SK-N-SH (cell line): ENCODE measurements around the gene KLHDC7B.

ENCODE experiments used
- FOXJ3 ChIP-seq: sonication (generic); formaldehyde crosslinking; IDR thresholded peaks from 2 replicates; pipeline ENCODE4 v1.5.1; 2020; ENCODE audit warnings: mild to moderate bottlenecking, missing genetic modification reagents
- FOXM1 ChIP-seq: IDR thresholded peaks from 2 replicates; pipeline ENCODE4 v1.4.0; 2012; ENCODE audit warnings: low read depth, mild to moderate bottlenecking
- MEF2A ChIP-seq: IDR thresholded peaks from 2 replicates; pipeline ENCODE4 v1.4.0; 2012; ENCODE audit warnings: low read depth, borderline replicate concordance
- POLR2AphosphoS5 ChIP-seq: IDR thresholded peaks from 2 replicates; pipeline ENCODE4 v1.6.1; 2012; ENCODE audit warnings: low read depth, low read length
- TF ChIP-seq, protein P1 (sequence below): fragments of 200-600 bp; sonication (generic); IDR thresholded peaks from 2 replicates; pipeline ENCODE4 v1.6.1; 2017; ENCODE audit warnings: antibody characterized with exemption, mild to moderate bottlenecking, moderate library complexity

DNA sequence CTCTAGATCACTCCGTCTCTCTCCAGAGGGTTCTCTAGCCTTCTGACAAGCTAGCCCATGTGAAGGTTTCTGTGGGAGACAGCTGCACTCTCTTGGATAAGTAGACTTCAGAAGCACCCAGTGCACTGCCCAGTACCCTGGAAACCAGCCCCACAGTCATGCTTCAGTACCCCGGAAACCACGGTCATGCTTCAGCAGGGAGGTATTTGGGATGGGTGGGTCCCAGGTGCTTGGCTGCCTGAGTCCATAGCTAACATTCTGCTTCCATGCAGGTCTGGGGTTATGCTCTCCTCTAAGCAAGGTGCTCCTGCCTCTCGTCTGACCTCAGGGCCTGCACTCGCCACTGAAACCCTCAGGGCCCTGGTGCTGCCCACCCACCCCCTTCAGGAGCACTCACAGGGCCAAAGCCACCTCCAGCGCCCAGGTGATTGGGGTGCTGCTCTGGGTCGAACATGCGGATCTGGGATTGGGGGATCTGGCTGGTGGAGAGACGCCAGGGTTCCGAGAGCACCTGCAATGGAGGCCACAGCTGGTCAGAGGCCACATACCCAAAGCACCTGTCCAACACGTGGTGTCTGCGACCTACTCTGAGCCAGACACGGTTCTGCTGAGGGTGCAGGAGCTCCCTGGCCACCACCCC is 24.3 kb downstream of the KLHDC7B start:
- TF ChIP-seq, protein P1, sequence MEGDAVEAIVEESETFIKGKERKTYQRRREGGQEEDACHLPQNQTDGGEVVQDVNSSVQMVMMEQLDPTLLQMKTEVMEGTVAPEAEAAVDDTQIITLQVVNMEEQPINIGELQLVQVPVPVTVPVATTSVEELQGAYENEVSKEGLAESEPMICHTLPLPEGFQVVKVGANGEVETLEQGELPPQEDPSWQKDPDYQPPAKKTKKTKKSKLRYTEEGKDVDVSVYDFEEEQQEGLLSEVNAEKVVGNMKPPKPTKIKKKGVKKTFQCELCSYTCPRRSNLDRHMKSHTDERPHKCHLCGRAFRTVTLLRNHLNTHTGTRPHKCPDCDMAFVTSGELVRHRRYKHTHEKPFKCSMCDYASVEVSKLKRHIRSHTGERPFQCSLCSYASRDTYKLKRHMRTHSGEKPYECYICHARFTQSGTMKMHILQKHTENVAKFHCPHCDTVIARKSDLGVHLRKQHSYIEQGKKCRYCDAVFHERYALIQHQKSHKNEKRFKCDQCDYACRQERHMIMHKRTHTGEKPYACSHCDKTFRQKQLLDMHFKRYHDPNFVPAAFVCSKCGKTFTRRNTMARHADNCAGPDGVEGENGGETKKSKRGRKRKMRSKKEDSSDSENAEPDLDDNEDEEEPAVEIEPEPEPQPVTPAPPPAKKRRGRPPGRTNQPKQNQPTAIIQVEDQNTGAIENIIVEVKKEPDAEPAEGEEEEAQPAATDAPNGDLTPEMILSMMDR, result no peak
- TF ChIP-seq FOXJ3 (CRISPR knock-in tag), result no peak
- no peak for TF ChIP-seq FOXM1
- no peak for TF ChIP-seq MEF2A
- TF ChIP-seq POLR2AphosphoS5, result no peak
